ENCODE data around the gene ZNF474.

- no peak for TF ChIP-seq GATA3 (IDR thresholded peaks at IDR 0.05; ENCODE audit: low read depth, low read length)
- no peak for TF ChIP-seq GATA2 (IDR thresholded peaks at IDR 0.05; ENCODE audit: low read depth, low read length)
These were observed 53.9 kb downstream of the ZNF474 start for GRCh38 chr5:122183098-122183787.

Data from SH-SY5Y (cell line).